ENCODE results near the gene TCIRG1. TPM values are rescaled to one million over a fixed set of nuclear protein-coding genes. Genes with fewer than 3 reads are reported as not detected.

TCIRG1 gene
- total RNA-seq, 6 donors from 2014 or later: 141 to 919 (median 287) TPM

- no peaks in the 10 kb centered on the region for H3K9me3 ChIP-seq
- H3K4me3 ChIP-seq: no peak overlapping the region
- ATAC-seq (ENCODE audit: low FRiP score in 2 of 2) (no peak), DNase-seq (peak in 1 of 2 donors; percentile 50)
- WGBS, 2 donors: 34 to 64% methylated on average over 4 to 14 of the region's 16 CpGs
- peaks cover 0 to 17% (median 10%) of the 10 kb centered on the region in 4 donors for H3K36me3 ChIP-seq
- H3K27ac ChIP-seq: peak overlapping the region in 3 of 4 donors; percentile 34 to 59 (median 52)
- H3K27me3 ChIP-seq: no peaks in the 10 kb centered on the region
- TF ChIP-seq POLR2AphosphoS5 (IDR thresholded peaks at IDR 0.05) (no peak), EP300 (IDR thresholded peaks at IDR 0.05) (no peak), CTCF (IDR thresholded peaks at IDR 0.05) (no peak), POLR2A (IDR thresholded peaks at IDR 0.05) (no peak)
- H3K4me1 ChIP-seq: peaks cover 20 to 64% (median 53%) of the 10 kb centered on the region in 4 donors
Measured at GRCh38 chr11:68016904-68017817, 21.7 kb upstream of the TCIRG1 start.

GRCh38 chr11:68017980-68018729, 20.7 kb upstream of the TCIRG1 start:
- H3K4me1 ChIP-seq: peaks cover 13 to 54% (median 44%) of the 10 kb centered on the region in 4 donors
- peak overlapping the region in 1 of 4 donors; percentile 12 for H3K27ac ChIP-seq
- H3K36me3 ChIP-seq: peaks cover 0 to 24% (median 16%) of the 10 kb centered on the region in 4 donors
- H3K27me3 ChIP-seq: no peaks in the 10 kb centered on the region
- DNase-seq: peak in 1 of 2 donors; percentile 63
- no peak for TF ChIP-seq POLR2A (IDR thresholded peaks at IDR 0.05)
- no peak for TF ChIP-seq EP300 (IDR thresholded peaks at IDR 0.05)
- no peak for TF ChIP-seq CTCF (IDR thresholded peaks at IDR 0.05)
- no peak for TF ChIP-seq POLR2AphosphoS5 (IDR thresholded peaks at IDR 0.05)
- ATAC-seq (ENCODE audit: low FRiP score in 2 of 2): no peak
- H3K9me3 ChIP-seq: no peaks in the 10 kb centered on the region
- 67 to 85% methylated on average over 22 of the region's 27 CpGs for WGBS, 2 donors
- H3K4me3 ChIP-seq: no peak overlapping the region

GRCh38 chr11:68018730-68019190, 20.1 kb upstream of the TCIRG1 start:
- no peak for TF ChIP-seq CTCF (IDR thresholded peaks at IDR 0.05)
- TF ChIP-seq POLR2AphosphoS5 (IDR thresholded peaks at IDR 0.05): no peak
- TF ChIP-seq POLR2A (IDR thresholded peaks at IDR 0.05): no peak
- TF ChIP-seq EP300 (IDR thresholded peaks at IDR 0.05): no peak
- H3K4me3 ChIP-seq: no peak overlapping the region
- H3K36me3 ChIP-seq: peaks cover 0 to 29% (median 16%) of the 10 kb centered on the region in 4 donors
- H3K9me3 ChIP-seq: no peaks in the 10 kb centered on the region
- H3K27ac ChIP-seq: peak overlapping the region in 2 of 4 donors; percentile 12 to 46
- H3K27me3 ChIP-seq: no peaks in the 10 kb centered on the region
- peak in 1 of 2 donors; percentile 73 for DNase-seq
- no peak for ATAC-seq (ENCODE audit: low FRiP score in 2 of 2)
- WGBS, 2 donors: 87 to 92% methylated on average over 3 to 18 of the region's 18 CpGs
- peaks cover 11 to 50% (median 40%) of the 10 kb centered on the region in 4 donors for H3K4me1 ChIP-seq

GRCh38 chr11:68019486-68019885, 19.3 kb upstream of the TCIRG1 start:
- ATAC-seq (ENCODE audit: low FRiP score in 2 of 2) (no peak), DNase-seq (peak in 1 of 2 donors; percentile 72)
- Histone ChIP-seq H3K4me3 (no peak overlapping the region), H3K36me3 (peaks cover 0 to 34% (median 19%) of the 10 kb centered on the region in 4 donors), H3K27me3 (no peaks in the 10 kb centered on the region), H3K9me3 (no peaks in the 10 kb centered on the region), H3K4me1 (peaks cover 9 to 43% (median 33%) of the 10 kb centered on the region in 4 donors), H3K27ac (peak overlapping the region in 2 of 4 donors; percentile 12 to 46)
- WGBS, 2 donors: 90 to 92% methylated on average over 5 to 11 of the region's 12 CpGs
- TF ChIP-seq EP300 (IDR thresholded peaks at IDR 0.05) (no peak), POLR2A (IDR thresholded peaks at IDR 0.05) (no peak), CTCF (IDR thresholded peaks at IDR 0.05) (no peak), POLR2AphosphoS5 (IDR thresholded peaks at IDR 0.05) (no peak)

Data from upper lobe of left lung (tissue), 6 donors.